Dermis microvascular lymphatic vessel endothelial cell (primary cell): ENCODE measurements around the gene TSNAXIP1. TPM values are rescaled to one million over a fixed set of nuclear protein-coding genes. Genes with fewer than 3 reads are reported as not detected.
A peak's percentile ranks its signal among the peaks of the same experiment; 100 is the strongest.

Source experiments
- DNase-seq, 2 donors: peaks; one replicate each; pipeline versions ENCODE4 v3.0.0 to v3.0.0-alpha.2; 2010; ENCODE audit warnings: low read depth in 2 of 2
- total RNA-seq: library from RNA; depleted of rRNA; stranded (reverse); fragments of >200 nt; gene quantifications from 2 replicates; pipeline ENCODE4 v1.2.1, GENCODE V29; 2014

Gene TSNAXIP1, protein sequence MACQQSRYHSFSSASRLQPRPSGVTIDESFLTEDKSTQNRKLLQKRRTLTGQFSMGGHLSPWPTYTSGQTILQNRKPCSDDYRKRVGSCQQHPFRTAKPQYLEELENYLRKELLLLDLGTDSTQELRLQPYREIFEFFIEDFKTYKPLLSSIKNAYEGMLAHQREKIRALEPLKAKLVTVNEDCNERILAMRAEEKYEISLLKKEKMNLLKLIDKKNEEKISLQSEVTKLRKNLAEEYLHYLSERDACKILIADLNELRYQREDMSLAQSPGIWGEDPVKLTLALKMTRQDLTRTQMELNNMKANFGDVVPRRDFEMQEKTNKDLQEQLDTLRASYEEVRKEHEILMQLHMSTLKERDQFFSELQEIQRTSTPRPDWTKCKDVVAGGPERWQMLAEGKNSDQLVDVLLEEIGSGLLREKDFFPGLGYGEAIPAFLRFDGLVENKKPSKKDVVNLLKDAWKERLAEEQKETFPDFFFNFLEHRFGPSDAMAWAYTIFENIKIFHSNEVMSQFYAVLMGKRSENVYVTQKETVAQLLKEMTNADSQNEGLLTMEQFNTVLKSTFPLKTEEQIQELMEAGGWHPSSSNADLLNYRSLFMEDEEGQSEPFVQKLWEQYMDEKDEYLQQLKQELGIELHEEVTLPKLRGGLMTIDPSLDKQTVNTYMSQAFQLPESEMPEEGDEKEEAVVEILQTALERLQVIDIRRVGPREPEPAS
- total RNA-seq = 0.26 and 0.51 TPM in 2 replicates

GRCh38 chr16:67806428-67807147, at the start of gene TSNAXIP1, which contains the start of gene RANBP10:
Gene TSNAXIP1 (plus strand): TSS chr16:67806889. CDS start chr16:67807150, 261 bp downstream.
Gene RANBP10 (minus strand): TSS chr16:67806560. CDS start chr16:67806536, 24 bp downstream.
- DNase-seq = peak; percentile 99

- no peak for DNase-seq
Observed at GRCh38 chr16:67758006-67758405, 48.7 kb upstream of the TSNAXIP1 start.

DNA sequence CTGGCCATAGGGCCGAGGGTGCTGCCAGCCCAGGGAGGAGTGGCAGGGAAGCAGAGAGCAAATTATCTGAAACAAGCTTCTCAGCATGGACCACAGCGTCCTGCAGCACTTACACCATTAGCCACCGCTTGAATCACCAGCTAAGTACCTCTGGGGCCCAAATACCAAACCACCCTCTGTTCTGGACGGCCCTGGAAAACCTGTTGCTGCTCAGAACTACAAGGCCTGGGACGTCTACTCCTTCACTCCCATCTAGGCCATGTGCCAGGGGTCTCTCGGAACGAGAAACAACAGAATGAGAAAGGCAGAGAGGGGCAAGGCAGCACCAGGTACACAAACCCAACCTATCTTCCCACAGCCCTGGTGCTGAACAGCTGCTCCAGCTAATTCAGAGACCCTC, 47.7 kb upstream of the TSNAXIP1 start:
- no peak for DNase-seq

- DNase-seq = no peak
Observed at GRCh38 chr16:67760206-67760955, 46.3 kb upstream of the TSNAXIP1 start.

GRCh38 chr16:67760956-67761230, 45.8 kb upstream of the TSNAXIP1 start:
- no peak for DNase-seq

- DNase-seq = no peak
Observed at GRCh38 chr16:67761924-67762323, 44.8 kb upstream of the TSNAXIP1 start.

GRCh38 chr16:67762385-67762784, 44.3 kb upstream of the TSNAXIP1 start:
- no peak for DNase-seq

GRCh38 chr16:67763066-67763465, 43.6 kb upstream of the TSNAXIP1 start:
- DNase-seq = no peak

DNA sequence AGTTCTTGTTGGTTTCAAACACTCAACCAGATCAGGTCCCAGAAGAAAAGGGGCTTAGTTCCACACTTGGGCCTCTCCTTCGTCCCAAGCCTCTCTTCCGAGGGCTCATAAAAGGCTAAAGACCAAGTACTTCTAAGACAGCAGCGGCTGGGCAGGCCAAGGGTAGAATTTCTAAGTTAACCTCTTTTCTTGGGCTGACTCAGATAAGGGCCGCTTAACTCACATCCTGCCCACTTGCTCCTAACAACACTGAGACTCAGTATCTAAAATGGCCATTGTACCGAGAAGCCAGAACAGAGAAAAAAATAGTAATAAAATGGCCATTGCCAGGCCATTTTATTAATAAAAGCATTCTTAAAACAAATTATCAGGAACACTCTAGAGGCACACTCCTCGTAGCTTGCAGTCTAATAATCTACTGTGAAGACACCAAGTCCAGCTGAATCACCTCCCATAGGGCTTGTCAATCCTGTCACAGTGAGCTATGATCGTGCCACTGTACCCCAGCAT, 42.5 kb upstream of the TSNAXIP1 start:
- no peak for DNase-seq

DNA sequence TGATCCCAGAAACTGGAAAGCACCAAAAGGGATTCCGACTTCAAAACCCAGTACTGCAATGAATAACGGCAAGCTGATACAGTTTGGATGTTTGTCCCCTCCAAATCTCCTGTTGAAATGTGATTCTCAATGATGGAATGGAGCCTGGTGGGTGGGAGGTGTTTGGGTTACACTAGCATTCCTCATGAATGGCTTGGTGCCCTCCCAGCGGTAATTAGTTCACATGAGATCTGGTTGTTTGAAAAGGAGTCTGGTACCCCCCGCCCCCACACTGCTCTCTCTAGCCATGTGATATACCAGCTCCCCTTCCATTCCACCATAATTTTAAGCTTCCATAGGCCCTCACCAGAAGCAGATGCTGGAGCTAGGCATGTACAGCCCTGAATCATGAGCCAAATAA, 40.4 kb upstream of the TSNAXIP1 start:
- DNase-seq = no peak

GRCh38 chr16:67767953-67768352, 38.7 kb upstream of the TSNAXIP1 start:
- peak in 1 of 2 donors; percentile 37 for DNase-seq

DNA sequence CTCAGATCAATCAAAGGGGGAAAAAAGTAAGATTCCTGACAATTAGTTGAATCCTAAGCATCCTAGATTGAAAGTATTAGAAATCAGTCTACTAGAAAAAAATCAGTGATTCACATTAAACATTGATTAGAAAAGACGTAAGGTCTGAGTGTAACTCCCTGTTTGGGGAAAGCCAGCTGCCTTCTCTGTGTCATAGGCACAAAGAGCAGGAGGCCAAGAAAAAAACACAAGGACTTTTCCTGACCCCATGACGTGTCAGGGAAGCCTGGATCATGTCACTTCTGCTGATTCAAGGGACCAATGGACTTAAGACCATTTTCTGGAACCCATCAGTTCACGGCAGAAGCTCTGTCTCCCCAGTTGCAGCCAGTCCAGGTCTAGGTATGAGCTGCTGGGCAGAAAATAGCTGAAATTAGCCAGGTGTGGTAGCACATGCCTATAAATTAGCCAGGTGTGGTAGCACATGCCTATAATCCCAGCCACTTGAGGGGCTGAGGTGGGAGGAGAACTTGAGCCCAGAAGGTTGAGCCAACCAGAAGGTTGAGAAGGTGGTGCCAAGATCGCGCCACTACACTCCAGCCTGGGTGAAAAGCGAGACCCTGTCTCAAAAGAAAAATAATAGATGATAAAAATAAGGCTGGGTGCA, 36.2 kb upstream of the TSNAXIP1 start:
- DNase-seq = peak in 1 of 2 donors; percentile 75

DNA sequence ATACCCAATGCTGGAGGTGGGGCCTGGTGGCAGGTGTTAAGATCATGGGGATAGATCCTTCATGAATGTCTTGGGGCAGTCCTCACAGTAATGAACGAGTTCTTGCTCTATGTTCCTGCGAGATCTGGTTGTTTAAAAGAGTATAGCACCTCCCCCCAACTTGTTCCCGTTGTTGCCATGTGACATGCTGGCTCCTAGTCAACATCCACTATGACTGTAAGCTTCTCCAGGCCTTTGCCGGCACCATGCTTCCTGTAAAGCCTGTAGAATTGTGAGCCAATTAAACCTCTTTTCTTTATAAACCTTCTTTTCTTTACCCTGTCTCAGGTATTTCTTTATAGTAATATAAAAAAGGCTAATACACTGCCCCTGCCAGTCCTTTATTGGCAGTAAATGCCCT, 33.6 kb upstream of the TSNAXIP1 start:
- DNase-seq = peak; percentile 74 to 87

- DNase-seq = peak; percentile 40 to 65
Observed at GRCh38 chr16:67773569-67774456, 32.9 kb upstream of the TSNAXIP1 start.

DNA sequence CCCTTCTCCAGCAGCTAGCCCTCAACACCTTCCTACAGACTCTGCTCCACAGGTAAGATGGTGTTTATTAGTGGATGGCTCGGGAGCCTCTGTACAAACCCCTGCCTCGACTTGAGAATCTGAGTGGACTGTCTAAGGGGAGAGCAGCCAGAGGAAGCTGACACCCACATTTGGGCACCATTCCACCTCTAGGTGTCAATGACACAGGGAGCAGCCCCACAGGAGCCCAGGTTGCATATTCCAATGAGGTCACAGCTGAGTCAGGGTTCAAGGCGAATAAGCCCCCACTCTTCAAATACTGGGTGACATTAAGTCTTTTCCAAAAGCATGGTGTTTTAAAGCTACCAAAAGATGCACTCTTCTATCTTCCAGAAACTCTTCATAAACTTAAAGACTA, 32.2 kb upstream of the TSNAXIP1 start:
- DNase-seq = no peak

GRCh38 chr16:67775273-67775672, 31.4 kb upstream of the TSNAXIP1 start:
- DNase-seq = no peak

- DNase-seq = no peak
Observed at GRCh38 chr16:67779256-67780014, 27.3 kb upstream of the TSNAXIP1 start.

GRCh38 chr16:67780847-67781564, 25.7 kb upstream of the TSNAXIP1 start:
- no peak for DNase-seq
